A673 (cell line): Measurements from ENCODE around the gene SEC61A2. TPM values are rescaled to one million over a fixed set of nuclear protein-coding genes. Genes with fewer than 3 reads are reported as not detected.

Experiments
- BruUV-seq: library from RNA; stranded (reverse); fragments of 400-500 nt; replicated peaks from 2 replicates; lab custom pipeline; 2021; lab: Mats Ljungman, UMichigan
- CTCF ChIA-PET: fragments of 300-600 bp; sonication (Branson Sonifier 250); formaldehyde crosslinking; loops from one replicate; lab custom pipeline; 2022; ENCODE audit warnings: antibody characterized with exemption; lab: Charles Lee
- POLR2A ChIA-PET: fragments of 300-600 bp; sonication (Branson Sonifier 250); formaldehyde crosslinking; loops from one replicate; lab custom pipeline; 2022; ENCODE audit warnings: antibody characterized with exemption; ENCODE audit not compliant: low non-redundant PET; lab: Charles Lee
- DNase-seq: peaks from one replicate; pipeline ENCODE4 v3.0.0-alpha.2; 2015; ENCODE audit warnings: low spot score
- H3K27ac ChIP-seq: fragments of 200-600 bp; sonication (generic); 2 replicates; pipeline ENCODE4 v1.5.1; 2016; ENCODE audit warnings: mixed run types, low read depth, mild to moderate bottlenecking, mixed read lengths, antibody characterized with exemption, low read length; ENCODE audit not compliant: poor library complexity, severe bottlenecking
- H3K27me3 ChIP-seq: fragments of 200-600 bp; sonication (generic); replicated peaks from 2 replicates; pipeline ENCODE4 v1.6.1; 2017; ENCODE audit warnings: mixed run types, low read depth, mild to moderate bottlenecking, mixed read lengths, antibody characterized with exemption, low read length; ENCODE audit not compliant: insufficient read depth, poor library complexity
- H3K36me3 ChIP-seq: fragments of 200-600 bp; sonication (generic); 2 replicates; pipeline ENCODE4 v1.6.1; 2016; ENCODE audit warnings: mixed run types, mild to moderate bottlenecking, mixed read lengths, antibody characterized with exemption, low read length; ENCODE audit not compliant: insufficient read depth, poor library complexity, severe bottlenecking
- H3K4me1 ChIP-seq: fragments of 200-600 bp; sonication (generic); 2 replicates; pipeline ENCODE4 v1.6.1; 2017; ENCODE audit warnings: mixed run types, mild to moderate bottlenecking, mixed read lengths, antibody characterized with exemption, low read length; ENCODE audit not compliant: insufficient read depth, poor library complexity, severe bottlenecking
- H3K4me3 ChIP-seq: fragments of 200-600 bp; sonication (generic); 2 replicates; pipeline ENCODE4 v1.5.1; 2016; ENCODE audit warnings: low read depth, mixed run types, mild to moderate bottlenecking, mixed read lengths, low read length; ENCODE audit not compliant: poor library complexity, severe bottlenecking
- H3K9me3 ChIP-seq: fragments of 200-600 bp; sonication (generic); 2 replicates; pipeline ENCODE4 v1.6.1; 2016; ENCODE audit warnings: mixed run types, low read depth, mild to moderate bottlenecking, mixed read lengths, antibody characterized with exemption, low read length; ENCODE audit not compliant: poor library complexity, severe bottlenecking
- CTCF ChIP-seq: fragments of 300-800, 200-600 bp; sonication (generic); conservative IDR thresholded peaks from 2 replicates; pipeline ENCODE4 v1.5.1; 2017; ENCODE audit warnings: low read depth, mild to moderate bottlenecking, antibody characterized with exemption, low read length, moderate library complexity, mixed read lengths
- EZH2 ChIP-seq: fragments of 200-600 bp; sonication (generic); IDR thresholded peaks from 2 replicates; pipeline ENCODE4 v1.6.1; 2017; ENCODE audit warnings: borderline replicate concordance, low read depth, mild to moderate bottlenecking, mixed read lengths, antibody characterized with exemption, low read length; ENCODE audit not compliant: poor library complexity, severe bottlenecking
- intact Hi-C: fragments of 100-400 bp; cut with micrococcal nuclease; formaldehyde crosslinking; loops from one replicate; pipeline ENCODE4 v1.10.0; 2022; ENCODE audit not compliant: unreplicated experiment
- total RNA-seq: library from RNA; stranded (reverse); gene quantifications from 2 replicates; pipeline ENCODE4 v1.2.3, GENCODE V29; 2021

The SEC61A2 gene
- total RNA-seq, 1 experiment from 2014 or later = 17.2 TPM

GRCh38 chr10:12162927-12163326, 33.5 kb downstream of the SEC61A2 start:
- TF ChIP-seq CTCF (no peak), EZH2 (no peak)
- ChIA-PET POLR2A (no interaction called here), CTCF (interaction anchor here (0.6 kb wide), 1 partner anchor 493 kb away, joined by 4 read pairs; no protein-coding TSS in a partner anchor)
- no TSS peak for BruUV-seq
- Histone ChIP-seq H3K36me3 (peaks cover 74% of the 10 kb centered on the region), H3K27me3 (no peaks in the 10 kb centered on the region), H3K4me3 (no peak overlapping the region), H3K4me1 (no peaks in the 10 kb centered on the region), H3K9me3 (no peaks in the 10 kb centered on the region), H3K27ac (no peak overlapping the region)
- no peak for DNase-seq
- intact Hi-C loops = no loop called here

DNA sequence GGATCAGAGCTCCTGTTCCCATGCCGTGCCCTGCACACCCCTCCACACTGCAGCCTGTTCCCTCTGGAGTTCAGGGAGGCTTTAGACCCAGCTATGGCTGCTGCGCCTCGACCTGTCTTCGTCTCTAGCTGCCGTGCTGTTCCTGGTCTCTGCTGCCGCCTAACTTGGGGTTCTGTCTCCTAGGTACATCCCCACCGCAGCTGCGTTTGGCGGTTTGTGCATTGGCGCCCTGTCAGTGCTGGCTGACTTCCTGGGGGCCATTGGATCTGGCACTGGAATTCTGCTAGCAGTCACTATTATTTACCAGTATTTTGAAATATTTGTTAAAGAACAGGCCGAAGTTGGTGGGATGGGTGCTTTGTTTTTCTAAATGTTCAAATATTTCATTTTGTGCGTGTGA, 34.6 kb downstream of the SEC61A2 start:
- Histone ChIP-seq H3K27me3 (no peaks in the 10 kb centered on the region), H3K4me1 (no peaks in the 10 kb centered on the region), H3K4me3 (no peak overlapping the region), H3K36me3 (peaks cover 65% of the 10 kb centered on the region), H3K9me3 (no peaks in the 10 kb centered on the region), H3K27ac (no peak overlapping the region)
- DNase-seq = no peak
- intact Hi-C loops = no loop called here
- CTCF ChIA-PET = no interaction called here
- POLR2A ChIA-PET = no interaction called here
- BruUV-seq = no TSS peak
- TF ChIP-seq CTCF = no peak
- no peak for TF ChIP-seq EZH2

DNA sequence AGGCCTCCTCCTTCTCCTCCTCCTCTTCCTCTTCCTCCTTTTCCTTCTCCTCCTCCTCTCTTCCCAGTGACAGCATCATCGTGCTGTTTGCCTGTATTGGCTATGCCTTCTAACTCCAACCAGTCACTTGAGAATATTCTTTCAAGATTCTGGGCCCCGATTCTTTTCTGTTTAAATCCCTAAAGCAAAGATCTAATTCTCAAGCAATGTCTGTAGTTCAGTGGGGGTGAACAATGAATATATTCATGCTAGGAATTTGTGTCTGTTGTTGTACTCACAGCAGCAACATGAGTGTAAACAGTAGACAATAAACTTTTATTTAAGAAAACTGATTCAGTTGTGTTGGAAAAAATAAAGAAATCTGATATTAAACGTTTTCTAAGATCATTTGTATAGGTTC, 35.6 kb downstream of the SEC61A2 start:
- no peak for DNase-seq
- H3K36me3 ChIP-seq = peaks cover 61% of the 10 kb centered on the region
- no peak overlapping the region for H3K4me3 ChIP-seq
- BruUV-seq = no TSS peak
- no peaks in the 10 kb centered on the region for H3K4me1 ChIP-seq
- H3K27ac ChIP-seq = no peak overlapping the region
- H3K27me3 ChIP-seq = no peaks in the 10 kb centered on the region
- TF ChIP-seq EZH2 (no peak), CTCF (no peak)
- H3K9me3 ChIP-seq = no peaks in the 10 kb centered on the region
- POLR2A ChIA-PET = no interaction called here
- intact Hi-C loops = no loop called here
- CTCF ChIA-PET = no interaction called here
